ENCODE data around the gene DOK6.

- TF ChIP-seq POLR2A (IDR thresholded peaks at IDR 0.05): no peak
- TF ChIP-seq CTCF (IDR thresholded peaks at IDR 0.05 in 4 of 5, conservative IDR thresholded peaks at IDR 0.05 in 1 of 5): no peak
Measured at GRCh38 chr18:69853051-69853450, 452.4 kb downstream of the DOK6 start.
